ENCODE measurements around the gene MPPE1. TPM values are rescaled to one million over a fixed set of nuclear protein-coding genes. Genes with fewer than 3 reads are reported as not detected.

MPPE1 gene
- total RNA-seq, 6 experiments from 2014 or later = 23.2 to 40.9 (median 30.7) TPM

- ATAC-seq = peak; percentile 6 to 71 (median 29)
- no peak for DNase-seq
- H3K4me1 ChIP-seq = peaks cover 0 to 26% (median 12%) of the 10 kb centered on the region in 4 donors
- H3K27me3 ChIP-seq = no peaks in the 10 kb centered on the region
- TF ChIP-seq POLR2A (IDR thresholded peaks at IDR 0.05) = peak; percentile 82
- no peak for TF ChIP-seq CTCF (IDR thresholded peaks at IDR 0.05)
- 5% methylated on average over 2 of the region's 2 CpGs for WGBS (ENCODE audit: insufficient coverage, low coverage, low lambda C conversion rate, missing lambda C conversion rate)
- peak overlapping the region in 1 of 3 donors; percentile 78 for H3K4me3 ChIP-seq
- intact Hi-C loops (cut with DNase I) = no loop called here
- peaks cover 0 to 8% (median 0%) of the 10 kb centered on the region in 4 donors for H3K36me3 ChIP-seq
- H3K9me3 ChIP-seq = no peaks in the 10 kb centered on the region
- peak overlapping the region; percentile 99 to 100 (median 100) for H3K27ac ChIP-seq
Observed at GRCh38 chr18:11909591-11910026, 1.5 kb upstream of the MPPE1 start.

GRCh38 chr18:11909061-11909455 is 941 bp upstream of the MPPE1 start:
- intact Hi-C loops (cut with DNase I) = no loop called here
- no peaks in the 10 kb centered on the region for H3K9me3 ChIP-seq
- WGBS (ENCODE audit: insufficient coverage, low coverage, low lambda C conversion rate, missing lambda C conversion rate) = 18% methylated on average over 9 of the region's 13 CpGs
- H3K27ac ChIP-seq = peak overlapping the region; percentile 99 to 100 (median 100)
- DNase-seq (no peak), ATAC-seq (no peak)
- peak overlapping the region; percentile 76 to 91 (median 78) for H3K4me3 ChIP-seq
- no peaks in the 10 kb centered on the region for H3K27me3 ChIP-seq
- peaks cover 0 to 9% (median 0%) of the 10 kb centered on the region in 4 donors for H3K36me3 ChIP-seq
- no peak for TF ChIP-seq POLR2A (IDR thresholded peaks at IDR 0.05)
- TF ChIP-seq CTCF (IDR thresholded peaks at IDR 0.05) = no peak
- H3K4me1 ChIP-seq = peaks cover 0 to 26% (median 12%) of the 10 kb centered on the region in 4 donors

GRCh38 chr18:11906926-11907874 is 917 bp downstream of the MPPE1 start:
- no peak for ATAC-seq

GRCh38 chr18:11906176-11906575 is 1.9 kb downstream of the MPPE1 start:
- Histone ChIP-seq H3K36me3 (peaks cover 0 to 9% (median 0%) of the 10 kb centered on the region in 4 donors), H3K4me3 (peak overlapping the region in 2 of 3 donors; percentile 15 to 26), H3K4me1 (peaks cover 0 to 26% (median 12%) of the 10 kb centered on the region in 4 donors), H3K27ac (peak overlapping the region in 2 of 3 donors; percentile 42 to 45), H3K27me3 (no peaks in the 10 kb centered on the region), H3K9me3 (no peaks in the 10 kb centered on the region)
- intact Hi-C loops (cut with DNase I) = no loop called here
- no peak for TF ChIP-seq POLR2A (IDR thresholded peaks at IDR 0.05)
- no peak for TF ChIP-seq CTCF (IDR thresholded peaks at IDR 0.05)
- 50% methylated on average over 1 of the region's 1 CpG for WGBS (ENCODE audit: insufficient coverage, low coverage, low lambda C conversion rate, missing lambda C conversion rate)
- no peak for ATAC-seq
- DNase-seq = no peak

More at GRCh38 chr18:11906926-11907874, 917 bp downstream of the MPPE1 start:
- H3K27ac ChIP-seq = peak overlapping the region in 1 of 3 donors; percentile 100
- peaks cover 0 to 9% (median 0%) of the 10 kb centered on the region in 4 donors for H3K36me3 ChIP-seq
- no peak for DNase-seq
- no peaks in the 10 kb centered on the region for H3K27me3 ChIP-seq
- no peaks in the 10 kb centered on the region for H3K9me3 ChIP-seq
- no peak for TF ChIP-seq POLR2A (IDR thresholded peaks at IDR 0.05)
- peak overlapping the region; percentile 76 to 91 (median 78) for H3K4me3 ChIP-seq
- H3K4me1 ChIP-seq = peaks cover 0 to 26% (median 12%) of the 10 kb centered on the region in 4 donors
- WGBS (ENCODE audit: insufficient coverage, low coverage, low lambda C conversion rate, missing lambda C conversion rate) = 66% methylated on average over 19 of the region's 20 CpGs
- intact Hi-C loops (cut with DNase I) = no loop called here

- ATAC-seq = no peak
- 60% methylated on average over 4 of the region's 4 CpGs for WGBS (ENCODE audit: insufficient coverage, low coverage, low lambda C conversion rate, missing lambda C conversion rate)
- no peak for DNase-seq
- no peak for TF ChIP-seq POLR2A (IDR thresholded peaks at IDR 0.05)
- no peak for TF ChIP-seq CTCF (IDR thresholded peaks at IDR 0.05)
- H3K36me3 ChIP-seq = peaks cover 0 to 9% (median 0%) of the 10 kb centered on the region in 4 donors
- peak overlapping the region in 1 of 3 donors; percentile 15 for H3K4me3 ChIP-seq
- intact Hi-C loops (cut with DNase I) = no loop called here
- H3K27ac ChIP-seq = peak overlapping the region in 2 of 3 donors; percentile 42 to 45
- H3K27me3 ChIP-seq = no peaks in the 10 kb centered on the region
- no peaks in the 10 kb centered on the region for H3K9me3 ChIP-seq
- peaks cover 0 to 26% (median 12%) of the 10 kb centered on the region in 4 donors for H3K4me1 ChIP-seq
Observed at GRCh38 chr18:11905613-11906012, 2.5 kb downstream of the MPPE1 start.

Measured in right lobe of liver (tissue), 6 donors.